ENCODE measurements around the gene MALL. TPM values are rescaled to one million over a fixed set of nuclear protein-coding genes. Genes with fewer than 3 reads are reported as not detected.
A peak's percentile ranks its signal among the peaks of the same experiment; 100 is the strongest.
"Not testable (repeated sequence)": the region's sequence is repeated elsewhere in the genome, so short reads cannot be mapped to it uniquely, and the experiment has no call there.

The MALL gene
- total RNA-seq, 6 donors from 2014 or later: 40.9 to 203 (median 120) TPM

DNA sequence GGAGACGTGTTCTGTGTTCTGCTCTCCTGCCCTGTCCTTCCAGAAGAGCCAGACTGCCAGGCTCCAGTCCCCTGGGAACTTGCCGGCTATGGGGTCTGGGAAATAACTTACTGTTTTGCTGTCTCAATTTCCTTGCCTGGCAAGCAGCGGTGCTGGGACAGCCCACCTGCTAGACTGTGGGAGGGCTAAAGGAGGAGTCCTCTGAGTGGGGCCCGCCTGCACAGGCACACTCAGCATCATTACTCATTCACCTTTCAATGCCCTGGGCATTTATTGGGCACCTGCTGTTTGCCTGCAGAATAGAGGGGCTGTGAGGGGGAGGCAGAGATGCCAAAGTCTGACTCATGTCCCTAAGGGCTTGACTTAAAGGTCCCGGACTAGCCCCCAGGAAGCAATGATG, 65.4 kb downstream of the MALL start:
- not testable (repeated sequence) for H3K4me1 ChIP-seq; H3K9me3 ChIP-seq; DNase-seq; ATAC-seq (ENCODE audit: low FRiP score in 2 of 2); H3K4me3 ChIP-seq; H3K27ac ChIP-seq; H3K36me3 ChIP-seq; H3K27me3 ChIP-seq
- WGBS, 2 donors: no CpG with 5 or more reads among the region's 5 CpGs

DNA sequence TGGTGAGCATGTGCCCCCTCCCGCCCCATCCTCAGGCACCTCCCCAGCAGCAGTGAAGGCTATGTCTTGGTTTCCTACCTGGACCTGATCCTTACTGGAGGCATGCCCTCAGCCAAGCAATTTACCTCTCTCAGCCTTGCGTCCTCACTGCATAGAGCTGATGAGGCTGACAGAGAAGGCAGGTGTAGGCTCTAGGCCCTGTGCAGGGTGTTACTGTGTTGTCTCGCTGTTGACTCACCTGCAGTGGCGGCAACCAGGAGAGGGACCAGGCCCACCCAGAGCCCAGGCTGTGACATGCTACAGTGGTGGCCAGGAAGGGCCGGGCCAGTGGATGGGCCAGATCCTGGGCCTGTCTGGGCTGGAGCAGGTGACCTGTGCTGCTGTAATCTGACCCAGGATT, 65.9 kb downstream of the MALL start:
- not testable (repeated sequence) for ATAC-seq (ENCODE audit: low FRiP score in 2 of 2)
- peak in 1 of 2 donors; percentile 4 for DNase-seq
- WGBS, 2 donors: 67% methylated on average over 3 of the region's 5 CpGs; no CpG with 5 or more reads in 1 of the 2 donors

DNA sequence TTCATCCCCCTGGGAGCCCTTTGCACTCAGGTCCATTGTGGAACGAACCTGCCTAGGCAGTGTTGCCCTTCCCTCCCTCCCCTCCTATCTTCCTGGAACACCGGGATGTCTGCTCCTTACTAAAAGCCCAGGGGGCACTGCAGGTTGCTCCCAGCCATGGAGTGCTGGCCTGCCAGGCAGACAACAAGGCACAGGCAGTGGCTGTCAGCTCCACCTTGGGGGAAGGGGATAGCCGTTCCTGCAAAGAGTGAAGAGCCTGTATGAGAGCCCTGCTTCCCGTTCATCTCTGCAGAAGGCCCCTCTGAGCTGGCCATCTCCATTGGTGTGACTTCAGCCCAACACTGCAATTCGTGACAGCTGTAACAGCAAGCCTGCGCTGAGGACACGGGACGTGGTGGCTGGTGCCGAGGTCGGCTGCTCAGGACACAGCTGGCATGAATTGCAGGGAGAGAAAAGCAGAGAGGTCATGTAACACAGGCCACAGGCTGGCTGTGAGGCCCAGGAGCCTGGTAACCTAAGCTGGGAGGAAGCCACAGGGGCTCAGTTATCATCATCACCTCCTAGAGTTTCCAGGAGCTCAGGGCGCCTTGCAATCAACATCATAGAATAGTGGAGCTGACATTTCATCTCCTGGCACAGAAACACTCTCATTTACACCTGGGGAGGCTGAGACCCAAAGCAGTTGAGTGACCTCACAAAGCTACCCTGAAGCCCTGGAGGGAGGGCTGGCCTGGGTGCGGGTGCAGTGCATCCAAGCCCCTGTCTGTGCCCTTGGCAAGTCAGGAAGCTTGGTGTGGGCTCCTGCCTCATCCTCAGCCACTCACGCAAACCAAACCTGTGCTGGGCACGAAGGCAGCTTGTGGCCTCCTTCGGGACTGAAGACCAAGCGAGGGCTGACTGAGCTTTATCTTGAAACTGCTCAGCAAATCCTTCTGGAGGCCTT, 67.1 kb downstream of the MALL start:
- H3K27me3 ChIP-seq, H3K9me3 ChIP-seq, H3K27ac ChIP-seq, H3K36me3 ChIP-seq, H3K4me3 ChIP-seq, H3K4me1 ChIP-seq: not testable (repeated sequence)
- ATAC-seq (ENCODE audit: low FRiP score in 2 of 2) (peak; percentile 15 to 30), DNase-seq (peak; percentile 17 to 57)
- 81 to 90% methylated on average over 5 to 11 of the region's 16 CpGs for WGBS, 2 donors

More for the DNA sequence above, 65.9 kb downstream of the MALL start:
- H3K4me1 ChIP-seq, H3K4me3 ChIP-seq, H3K9me3 ChIP-seq, H3K27me3 ChIP-seq, H3K36me3 ChIP-seq, H3K27ac ChIP-seq: not testable (repeated sequence)

DNA sequence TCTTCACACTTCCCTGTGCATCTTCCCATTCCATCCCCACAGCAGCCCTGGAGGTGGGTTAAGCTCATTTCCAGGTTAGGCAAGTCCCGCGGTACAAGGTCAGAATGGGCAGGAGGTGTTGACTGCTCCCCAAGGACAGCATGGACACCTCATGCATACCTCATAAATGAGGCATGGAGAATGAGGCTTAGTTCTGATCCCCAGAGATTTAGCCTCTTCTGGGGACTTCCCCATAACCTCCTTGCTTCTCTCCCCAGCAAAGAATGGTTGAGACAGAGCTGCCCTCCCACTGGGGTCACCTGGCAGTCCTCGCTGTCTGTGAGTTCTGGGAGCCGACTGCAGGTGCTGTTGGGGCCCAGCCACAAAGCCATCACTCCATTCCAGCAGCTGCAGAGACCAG, 68.4 kb downstream of the MALL start:
- H3K9me3 ChIP-seq; H3K4me3 ChIP-seq; DNase-seq; H3K27ac ChIP-seq; H3K36me3 ChIP-seq; H3K4me1 ChIP-seq; H3K27me3 ChIP-seq; ATAC-seq (ENCODE audit: low FRiP score in 2 of 2): not testable (repeated sequence)
- WGBS, 2 donors: no CpG with 5 or more reads among the region's 4 CpGs

DNA sequence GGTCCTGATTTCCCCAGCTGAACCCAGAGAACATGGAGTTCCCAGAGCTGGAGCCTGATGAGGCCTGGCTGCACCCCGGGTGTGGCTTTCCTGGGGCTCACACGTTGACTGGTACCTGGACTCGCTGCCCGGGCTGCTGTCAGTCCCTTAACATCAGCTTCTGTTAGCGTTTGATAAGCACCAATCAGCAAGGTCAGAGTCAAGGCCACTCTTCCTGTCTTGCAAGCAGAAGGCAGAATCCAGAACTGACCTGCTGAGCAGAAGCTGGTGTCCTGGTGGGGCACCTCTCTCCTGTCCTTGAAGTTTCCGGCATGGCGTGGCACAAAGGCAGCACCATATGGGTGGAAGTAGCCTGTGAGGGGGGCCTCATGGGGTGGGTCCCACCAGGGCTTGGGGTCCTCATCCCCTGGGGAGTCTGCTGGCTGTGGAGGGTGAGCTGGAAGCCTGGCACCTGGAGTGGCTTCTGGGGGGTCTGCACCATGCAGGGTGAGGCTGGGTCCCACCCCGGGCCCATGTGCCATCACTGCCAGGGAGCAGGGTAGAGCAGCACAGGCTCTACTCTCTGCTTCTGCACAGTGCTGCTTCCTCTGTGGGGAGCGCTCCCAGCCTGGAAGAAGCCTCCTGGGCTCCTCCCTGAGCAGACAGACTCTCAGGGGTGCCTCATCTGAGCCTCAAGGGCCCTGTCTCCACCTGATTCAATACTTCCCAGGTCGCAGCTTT, 73.5 kb downstream of the MALL start:
- not testable (repeated sequence) for ATAC-seq (ENCODE audit: low FRiP score in 2 of 2); H3K9me3 ChIP-seq; H3K4me1 ChIP-seq; H3K4me3 ChIP-seq; H3K27ac ChIP-seq; H3K27me3 ChIP-seq; H3K36me3 ChIP-seq
- peak in 1 of 2 donors; percentile 14 for DNase-seq
- no CpG with 5 or more reads among the region's 10 CpGs for WGBS, 2 donors

DNA sequence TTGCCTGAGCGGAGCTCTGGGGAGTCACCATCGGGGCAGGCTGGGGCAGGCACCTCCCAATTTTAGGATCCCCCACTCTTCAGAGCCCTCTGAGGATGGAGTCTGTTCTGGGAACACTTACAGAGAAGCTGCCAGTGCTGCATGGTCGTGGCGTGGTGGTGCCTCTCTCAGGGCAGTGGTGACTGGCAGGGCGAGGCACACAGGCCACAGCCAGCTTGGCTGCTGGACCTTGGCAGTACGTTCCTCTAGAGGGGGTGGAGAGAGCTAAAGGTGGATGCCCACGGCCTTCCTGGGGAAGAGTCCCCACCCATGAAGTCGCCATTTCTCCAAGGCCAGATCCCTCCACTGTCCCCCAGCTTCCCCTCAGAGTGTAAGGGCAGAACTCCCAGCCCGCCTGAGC, 78.3 kb downstream of the MALL start:
- not testable (repeated sequence) for H3K4me3 ChIP-seq; H3K9me3 ChIP-seq; H3K27me3 ChIP-seq; H3K36me3 ChIP-seq; ATAC-seq (ENCODE audit: low FRiP score in 2 of 2); H3K27ac ChIP-seq; H3K4me1 ChIP-seq; DNase-seq
- WGBS, 2 donors: 80% methylated on average over 2 of the region's 9 CpGs; no CpG with 5 or more reads in 1 of the 2 donors

DNA sequence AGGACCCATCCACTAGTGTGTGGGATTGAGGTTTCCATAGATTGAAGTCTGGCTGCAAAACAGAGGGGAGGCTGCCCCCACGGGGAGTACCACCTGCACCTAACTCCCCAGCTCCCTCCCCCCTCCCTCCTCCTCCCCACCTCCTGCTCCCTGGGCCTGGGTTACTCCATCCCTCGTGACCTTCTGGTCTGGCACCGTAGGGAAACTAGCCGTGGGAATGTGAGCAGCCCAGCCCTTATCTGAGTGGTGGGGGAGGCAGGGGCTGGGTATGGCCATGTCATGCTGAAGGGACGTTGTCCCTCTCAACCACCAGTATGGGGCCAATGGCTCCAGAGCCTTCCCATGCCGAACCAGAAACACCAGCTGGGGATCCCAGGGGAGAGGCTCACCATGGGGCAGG, 80.2 kb downstream of the MALL start:
- not testable (repeated sequence) for H3K4me1 ChIP-seq; H3K36me3 ChIP-seq; H3K4me3 ChIP-seq; H3K27ac ChIP-seq; H3K27me3 ChIP-seq; DNase-seq; ATAC-seq (ENCODE audit: low FRiP score in 2 of 2); H3K9me3 ChIP-seq
- WGBS, 2 donors: no CpG with 5 or more reads among the region's 6 CpGs

DNA sequence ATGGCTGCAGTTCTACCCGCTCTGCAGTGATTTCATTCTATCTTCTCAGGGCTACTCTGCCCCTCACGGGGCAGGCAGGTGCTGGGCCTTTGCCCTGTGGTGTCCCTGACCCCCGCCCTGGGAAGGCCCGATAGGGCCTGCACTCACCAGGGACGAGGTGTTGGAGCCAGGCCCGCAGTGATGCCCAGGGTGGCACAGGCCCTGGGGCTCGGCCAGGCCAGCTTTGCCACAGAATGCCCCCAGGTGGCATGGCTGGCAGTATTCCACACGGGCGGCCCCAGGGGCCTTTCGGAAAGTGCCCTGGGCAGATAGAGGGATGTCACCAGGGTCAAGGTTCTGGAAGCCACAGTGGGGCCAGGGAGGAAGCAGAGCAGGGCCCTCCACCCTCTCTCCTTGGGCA, 80.7 kb downstream of the MALL start:
- 93% methylated on average over 3 of the region's 10 CpGs; no CpG with 5 or more reads in 1 of the 2 donors for WGBS, 2 donors
- H3K27me3 ChIP-seq, H3K27ac ChIP-seq, H3K4me3 ChIP-seq, H3K36me3 ChIP-seq, H3K9me3 ChIP-seq, H3K4me1 ChIP-seq: not testable (repeated sequence)
- DNase-seq: peak in 1 of 2 donors; percentile 38
- peak in 1 of 2 donors; percentile 44 for ATAC-seq (ENCODE audit: low FRiP score in 2 of 2)

Small RNA genes lying within 50 kb of the gene (small RNA-seq; reads per million reads assigned to genes)
- 0 reads per million in 4 donors for gene MIR4267
- 0 reads per million in 4 donors for gene MIR4436B1

Other genes with a start within 250 kb of the MALL start
- 1 to 10 TPM in 3 of 6 donors, under 1 TPM in 1, not detected in 2; 0.89 to 2.2 (median 1.6) TPM for gene LIMS3, start 217.1 kb downstream of the MALL start, total RNA-seq
- gene NPHP1, start 89.2 kb upstream of the MALL start, total RNA-seq: 10 to 100 TPM in 1 of 6 donors, 1 to 10 TPM in 5; 3.2 to 18.4 (median 5.4) TPM
- 100 to 1,000 TPM in 1 of 6 donors, 10 to 100 TPM in 5; 25.1 to 113 (median 59.4) TPM for gene MTLN, start 96.7 kb upstream of the MALL start, total RNA-seq

Data from upper lobe of left lung (tissue), 6 donors.